ENCODE measurements around the gene COMMD10.

GRCh38 chr5:116084871-116085715 is at the start of gene COMMD10:
- TF ChIP-seq CTCF (IDR thresholded peaks at IDR 0.05): no peak
- TF ChIP-seq EZH2 (IDR thresholded peaks at IDR 0.05; ENCODE audit: borderline replicate concordance, insufficient read depth, low read depth, low read length, poor library complexity, severe bottlenecking): no peak
